Activated T-helper 1 cell treated with anti-CD3 and anti-CD28 coated beads, Interleukin-12 subunit alpha, Interleukin-12 subunit beta, Interleukin-2, Interleukin-4 antibody, amounts not matched to agents 30 ng/mL and 10 ng/mL and 1 ng/mL, durations not matched to agents 14 hours and 24 hours and 36 hours (primary cell): Measurements from ENCODE around the gene KLHDC8A. TPM values are rescaled to one million over a fixed set of nuclear protein-coding genes. Genes with fewer than 3 reads are reported as not detected.
A peak's percentile ranks its signal among the peaks of the same experiment; 100 is the strongest.

Experiments used
- DNase-seq: peaks from one replicate; pipeline ENCODE4 v3.0.0; 2021; ENCODE audit warnings: low spot score
- H3K27ac Mint-ChIP-seq: one replicate; pipeline ENCODE4 v1.8.0; 2021; ENCODE audit warnings: mild to moderate bottlenecking, mixed read lengths
- H3K27me3 Mint-ChIP-seq: one replicate; pipeline ENCODE4 v1.8.0; 2022; ENCODE audit warnings: mild to moderate bottlenecking, moderate library complexity, mixed read lengths; ENCODE audit not compliant: insufficient read depth
- H3K36me3 Mint-ChIP-seq: one replicate; pipeline ENCODE4 v1.8.0; 2021; ENCODE audit warnings: low read depth, mixed read lengths
- H3K4me1 Mint-ChIP-seq: one replicate; pipeline ENCODE4 v1.8.0; 2021; ENCODE audit warnings: low read depth, mixed read lengths
- H3K4me3 Mint-ChIP-seq: one replicate; pipeline ENCODE4 v1.8.0; 2021; ENCODE audit warnings: mild to moderate bottlenecking, moderate library complexity, mixed read lengths
- H3K9me3 Mint-ChIP-seq: one replicate; pipeline ENCODE4 v1.8.0; 2021; ENCODE audit warnings: mixed read lengths
- intact Hi-C: fragments of 100-400 bp; cut with micrococcal nuclease; formaldehyde crosslinking; loops from one replicate; pipeline ENCODE4 v1.15.1; 2024
- total RNA-seq: library from RNA; stranded (reverse); gene quantifications from 2 replicates; pipeline ENCODE4 v1.2.3, GENCODE V29; 2022

KLHDC8A gene
- total RNA-seq, 1 donor from 2014 or later = not detected

DNA sequence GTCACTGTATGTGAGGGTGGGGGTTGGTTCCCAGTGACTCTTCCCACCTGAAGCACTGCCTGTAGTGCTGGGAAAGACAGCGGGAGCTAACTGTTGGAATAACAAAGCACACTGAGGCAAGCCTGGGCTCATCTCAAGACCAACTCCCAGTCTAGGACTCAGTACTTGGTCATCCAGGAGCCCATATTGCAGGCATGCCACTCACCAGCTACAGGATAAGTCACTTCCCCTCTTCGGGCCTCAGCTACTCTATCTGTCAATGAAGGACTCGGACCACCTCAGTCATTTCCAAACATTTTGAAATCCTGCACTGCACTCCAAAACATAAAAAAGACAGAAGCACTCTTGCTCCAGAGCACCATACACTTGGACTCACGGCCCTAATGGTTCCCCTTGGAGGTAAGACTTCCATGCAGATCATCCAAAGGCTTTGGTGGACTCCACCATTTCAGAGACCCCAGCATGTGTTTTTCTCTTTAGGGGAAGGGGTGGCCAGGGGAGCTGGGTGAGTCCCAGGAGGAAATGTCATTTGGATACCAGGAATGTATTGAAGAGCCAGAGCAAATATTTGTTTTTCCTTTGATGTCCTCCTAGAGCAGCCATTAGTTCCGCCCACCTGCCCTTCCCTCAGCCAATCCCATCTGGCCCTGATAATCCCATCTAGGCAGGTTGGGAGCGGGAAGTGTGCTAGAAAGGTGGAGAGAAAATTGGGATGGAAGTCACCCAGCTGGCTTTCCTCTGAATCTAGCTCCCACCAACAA, 38.3 kb downstream of the KLHDC8A start:
- peak overlapping the region; percentile 70 for H3K4me3 Mint-ChIP-seq
- H3K36me3 Mint-ChIP-seq = peaks cover 2% of the 10 kb centered on the region
- H3K9me3 Mint-ChIP-seq = no peaks in the 10 kb centered on the region
- no peak for DNase-seq
- intact Hi-C loops = no loop called here
- H3K27me3 Mint-ChIP-seq = peaks cover 2% of the 10 kb centered on the region
- H3K27ac Mint-ChIP-seq = peak overlapping the region; percentile 18
- H3K4me1 Mint-ChIP-seq = peaks cover 86% of the 10 kb centered on the region

GRCh38 chr1:205317311-205317917, 39.3 kb downstream of the KLHDC8A start:
- Mint-ChIP-seq H3K27ac (peak overlapping the region; percentile 76), H3K27me3 (peaks cover 2% of the 10 kb centered on the region), H3K9me3 (no peaks in the 10 kb centered on the region), H3K4me1 (peaks cover 96% of the 10 kb centered on the region), H3K36me3 (peaks cover 2% of the 10 kb centered on the region), H3K4me3 (peak overlapping the region; percentile 71)
- no peak for DNase-seq
- intact Hi-C loops = no loop called here

DNA sequence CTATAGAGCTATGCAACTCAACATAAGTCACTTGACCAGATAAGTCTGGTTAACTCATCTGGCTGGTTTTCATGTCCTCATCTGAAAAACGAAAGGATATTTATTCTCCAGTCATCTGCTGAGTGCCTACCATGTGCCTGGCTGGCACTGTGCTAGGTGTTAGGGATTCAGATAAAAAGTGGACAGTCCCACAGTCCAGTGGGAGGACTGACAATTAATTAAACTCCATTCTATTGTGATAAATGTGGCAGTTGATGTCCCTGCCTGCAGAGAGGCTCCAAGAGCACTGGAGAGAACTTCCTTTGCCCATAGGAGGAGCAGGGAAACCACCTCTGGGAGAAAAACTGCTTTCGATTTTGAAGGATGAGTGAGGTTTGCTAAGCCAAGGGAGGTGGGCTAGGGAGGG, 40.6 kb downstream of the KLHDC8A start:
- H3K27ac Mint-ChIP-seq = peak overlapping the region; percentile 68
- peaks cover 12% of the 10 kb centered on the region for H3K36me3 Mint-ChIP-seq
- intact Hi-C loops = no loop called here
- no peak for DNase-seq
- peak overlapping the region; percentile 46 for H3K4me3 Mint-ChIP-seq
- no peaks in the 10 kb centered on the region for H3K9me3 Mint-ChIP-seq
- no peaks in the 10 kb centered on the region for H3K27me3 Mint-ChIP-seq
- peaks cover 96% of the 10 kb centered on the region for H3K4me1 Mint-ChIP-seq

DNA sequence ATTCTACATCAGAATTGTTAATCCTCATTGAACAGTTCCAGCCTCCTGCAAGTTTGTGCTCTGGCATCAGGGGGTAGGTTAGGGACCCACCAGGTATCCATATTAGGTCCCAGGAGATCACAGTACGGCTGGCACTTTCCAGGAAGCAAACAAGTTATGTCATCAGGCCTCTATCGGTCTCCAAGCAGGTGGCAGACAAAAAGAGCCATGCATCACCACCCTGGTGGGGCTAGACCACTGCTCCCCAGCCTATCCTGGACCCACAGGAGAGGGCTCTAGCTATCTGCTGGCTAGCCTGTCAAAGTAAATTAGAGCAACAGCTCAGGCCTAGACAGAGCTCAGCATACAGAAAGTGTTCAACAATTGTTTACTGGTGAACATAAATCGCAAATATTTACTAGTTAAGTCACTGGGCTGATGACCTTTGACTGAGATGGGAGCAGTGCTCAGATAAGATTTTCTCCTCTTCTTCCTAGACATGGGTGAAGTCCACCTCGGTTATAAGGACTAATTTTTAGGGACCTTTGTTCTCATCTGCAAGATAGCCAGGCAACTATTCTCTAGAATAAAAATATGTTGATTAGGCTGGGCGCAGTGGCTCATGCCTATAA, 41.6 kb downstream of the KLHDC8A start:
- H3K27ac Mint-ChIP-seq = peak overlapping the region; percentile 94
- H3K4me1 Mint-ChIP-seq = peaks cover 95% of the 10 kb centered on the region
- intact Hi-C loops = no loop called here
- no peaks in the 10 kb centered on the region for H3K27me3 Mint-ChIP-seq
- H3K36me3 Mint-ChIP-seq = peaks cover 21% of the 10 kb centered on the region
- H3K9me3 Mint-ChIP-seq = no peaks in the 10 kb centered on the region
- no peak for DNase-seq
- H3K4me3 Mint-ChIP-seq = peak overlapping the region; percentile 83

DNA sequence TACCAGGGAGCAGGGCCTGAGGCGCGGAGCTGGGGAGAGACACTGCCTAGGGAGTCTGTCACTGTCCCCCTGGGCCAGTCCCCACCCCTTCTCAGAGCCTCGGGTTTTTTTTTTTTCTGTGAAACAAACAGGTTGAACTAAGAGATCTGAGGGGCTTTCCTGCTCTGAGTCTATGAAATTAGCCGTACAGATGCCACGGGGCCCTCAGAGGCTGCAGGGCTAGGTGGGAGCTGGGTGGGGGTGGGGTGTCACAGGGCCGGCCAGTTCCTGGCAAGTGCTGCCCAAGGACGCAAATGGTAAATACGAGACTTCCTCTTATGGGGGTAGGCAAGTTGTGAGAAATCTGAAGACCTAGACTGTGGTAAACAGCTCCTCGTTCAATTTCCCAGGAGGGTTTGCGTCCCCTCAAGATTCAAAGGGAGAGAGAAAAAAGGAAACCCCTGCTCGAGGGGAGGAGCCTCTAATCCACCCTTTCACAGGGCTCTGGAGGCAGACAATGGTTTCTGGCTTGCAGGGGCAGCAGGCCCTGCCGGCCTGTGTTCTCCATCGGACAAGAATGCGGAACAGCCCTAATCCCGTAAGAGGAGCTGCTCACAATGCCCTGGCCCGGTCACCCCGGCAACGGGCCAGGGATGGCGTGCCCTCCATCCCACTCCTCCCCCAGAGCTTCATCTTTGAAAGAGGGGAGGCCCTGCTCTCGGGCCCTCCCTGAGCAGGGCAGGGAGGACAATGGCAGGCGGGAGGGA, 43.0 kb downstream of the KLHDC8A start:
- Mint-ChIP-seq H3K27me3 (no peaks in the 10 kb centered on the region), H3K27ac (peak overlapping the region; percentile 94), H3K9me3 (no peaks in the 10 kb centered on the region), H3K36me3 (peaks cover 21% of the 10 kb centered on the region), H3K4me3 (peak overlapping the region; percentile 83), H3K4me1 (peaks cover 84% of the 10 kb centered on the region)
- DNase-seq = peak; percentile 21
- intact Hi-C loops = loop anchor here (1.0 to 5.0 kb wide), 4 partner anchors 8 to 191 kb away; partner anchors contain the start of genes NUAK2 and RBBP5

GRCh38 chr1:205312866-205313562, 43.7 kb downstream of the KLHDC8A start:
- peaks cover 77% of the 10 kb centered on the region for H3K4me1 Mint-ChIP-seq
- peak overlapping the region; percentile 94 for H3K27ac Mint-ChIP-seq
- peak overlapping the region; percentile 83 for H3K4me3 Mint-ChIP-seq
- H3K36me3 Mint-ChIP-seq = peaks cover 28% of the 10 kb centered on the region
- H3K27me3 Mint-ChIP-seq = no peaks in the 10 kb centered on the region
- no peak for DNase-seq
- no peaks in the 10 kb centered on the region for H3K9me3 Mint-ChIP-seq
- intact Hi-C loops = loop anchor here (1.0 to 5.0 kb wide), 3 partner anchors 8 to 191 kb away; partner anchors contain the start of genes NUAK2 and RBBP5

DNA sequence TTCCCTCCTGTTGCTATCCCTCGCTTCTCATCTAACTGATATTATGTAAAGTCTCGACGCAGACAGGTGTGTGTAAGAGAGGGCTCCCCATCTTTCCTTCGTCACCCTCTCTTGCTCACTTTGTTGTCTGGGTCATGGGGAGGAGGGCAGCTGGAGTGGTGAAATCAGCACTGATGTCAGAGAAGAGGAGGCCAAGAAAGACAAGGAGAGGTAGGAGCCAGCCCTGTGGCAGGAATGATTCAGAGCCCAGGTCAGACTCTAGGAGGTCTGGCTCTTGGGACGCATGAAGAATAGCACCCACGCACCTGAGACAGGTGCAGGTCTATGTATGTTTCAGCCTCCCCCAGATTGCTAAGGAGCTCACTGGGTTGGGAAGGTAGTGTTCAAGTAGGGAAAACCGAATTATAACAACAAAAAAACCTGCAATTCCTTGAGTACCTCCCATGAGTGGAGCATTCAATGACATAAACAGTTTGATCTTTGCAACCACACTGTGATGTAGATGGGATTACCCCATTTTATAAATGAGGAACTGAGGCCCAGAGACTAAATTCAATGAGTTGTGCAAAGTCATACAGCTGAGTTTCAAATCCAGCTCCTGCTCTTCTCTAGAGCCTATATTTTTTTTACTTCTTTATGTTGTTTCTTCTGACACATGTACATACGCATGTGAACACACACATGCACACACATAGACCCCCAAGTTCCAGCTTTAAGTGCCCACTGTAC, 45.6 kb downstream of the KLHDC8A start:
- intact Hi-C loops = loop anchor here (5.0 kb wide), 1 partner anchor 189 kb away; the partner anchor contains the start of gene RBBP5
- Mint-ChIP-seq H3K36me3 (peaks cover 47% of the 10 kb centered on the region), H3K27me3 (no peaks in the 10 kb centered on the region), H3K4me1 (peaks cover 60% of the 10 kb centered on the region), H3K4me3 (no peak overlapping the region), H3K9me3 (no peaks in the 10 kb centered on the region), H3K27ac (no peak overlapping the region)
- DNase-seq = no peak

- Mint-ChIP-seq H3K4me1 (peaks cover 60% of the 10 kb centered on the region), H3K36me3 (peaks cover 57% of the 10 kb centered on the region), H3K4me3 (no peak overlapping the region), H3K9me3 (no peaks in the 10 kb centered on the region), H3K27ac (no peak overlapping the region), H3K27me3 (no peaks in the 10 kb centered on the region)
- intact Hi-C loops = loop anchor here (5.0 kb wide), 1 partner anchor 187 kb away; the partner anchor contains the start of gene RBBP5
- DNase-seq = no peak
These were observed 47.0 kb downstream of the KLHDC8A start for GRCh38 chr1:205309741-205310140.

- peaks cover 63% of the 10 kb centered on the region for H3K36me3 Mint-ChIP-seq
- peaks cover 38% of the 10 kb centered on the region for H3K4me1 Mint-ChIP-seq
- intact Hi-C loops = no loop called here
- no peaks in the 10 kb centered on the region for H3K27me3 Mint-ChIP-seq
- DNase-seq = no peak
- H3K27ac Mint-ChIP-seq = no peak overlapping the region
- no peaks in the 10 kb centered on the region for H3K9me3 Mint-ChIP-seq
- H3K4me3 Mint-ChIP-seq = no peak overlapping the region
These were observed 49.7 kb downstream of the KLHDC8A start for GRCh38 chr1:205306929-205307566.

- Mint-ChIP-seq H3K4me1 (peaks cover 19% of the 10 kb centered on the region), H3K9me3 (no peaks in the 10 kb centered on the region), H3K36me3 (peaks cover 48% of the 10 kb centered on the region), H3K27ac (peak overlapping the region; percentile 63), H3K4me3 (no peak overlapping the region), H3K27me3 (peaks cover 5% of the 10 kb centered on the region)
- intact Hi-C loops = no loop called here
- DNase-seq = no peak
These were observed 52.0 kb downstream of the KLHDC8A start for GRCh38 chr1:205304695-205305070.

DNA sequence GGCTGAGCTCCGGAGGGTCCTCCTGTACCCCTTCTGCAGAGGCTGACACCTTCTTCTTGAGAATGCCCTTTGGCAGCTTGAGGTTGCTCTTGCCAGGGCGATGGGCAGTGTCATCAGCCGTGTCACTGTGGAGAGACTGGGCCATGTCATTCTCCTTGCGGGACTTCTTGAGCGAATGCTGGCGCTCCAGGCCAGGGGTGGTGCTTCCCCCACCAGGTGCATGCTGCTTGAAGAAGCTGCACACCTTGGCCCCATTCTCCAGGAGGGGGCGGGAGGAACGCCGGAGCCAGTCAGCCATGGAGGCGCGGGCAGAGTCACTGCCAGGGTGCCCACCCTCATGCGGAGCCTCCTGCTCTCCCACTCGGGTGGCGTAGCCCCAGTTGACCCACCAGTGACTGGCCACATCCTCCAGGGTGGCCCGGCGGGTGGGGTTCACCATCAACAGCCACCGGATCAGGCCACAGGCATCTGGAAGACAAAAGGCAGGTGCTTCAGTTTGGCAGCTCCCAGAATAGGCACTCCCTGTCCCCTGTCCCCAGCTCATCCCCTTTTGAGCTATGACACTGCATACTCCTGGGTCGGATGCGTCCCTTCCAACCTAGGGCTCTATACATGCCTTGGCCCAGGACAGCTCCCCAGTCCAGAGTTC, 52.6 kb downstream of the KLHDC8A start:
- no peaks in the 10 kb centered on the region for H3K9me3 Mint-ChIP-seq
- no peak for DNase-seq
- peaks cover 48% of the 10 kb centered on the region for H3K36me3 Mint-ChIP-seq
- H3K27ac Mint-ChIP-seq = peak overlapping the region; percentile 63
- H3K4me1 Mint-ChIP-seq = peaks cover 19% of the 10 kb centered on the region
- peaks cover 5% of the 10 kb centered on the region for H3K27me3 Mint-ChIP-seq
- intact Hi-C loops = no loop called here
- H3K4me3 Mint-ChIP-seq = no peak overlapping the region
